Mesodermal cell (in vitro differentiated cells): Measurements from ENCODE around the gene M1AP.

Source experiments
- H3K27ac ChIP-seq: 2 replicates; pipeline ENCODE4 v1.7.0; 2013; ENCODE audit warnings: mild to moderate bottlenecking, low read depth, low read length, moderate library complexity; ENCODE audit not compliant: severe bottlenecking
- H3K36me3 ChIP-seq: 2 replicates; pipeline ENCODE4 v1.7.1; 2013; ENCODE audit warnings: mild to moderate bottlenecking, low read length, moderate library complexity; ENCODE audit not compliant: control insufficient read depth, insufficient read depth
- H3K4me1 ChIP-seq: one replicate; pipeline ENCODE4 v1.7.1; 2013; ENCODE audit warnings: mild to moderate bottlenecking, low read length; ENCODE audit not compliant: insufficient read depth, control insufficient read depth, poor library complexity, severe bottlenecking
- H3K4me3 ChIP-seq: 2 replicates; pipeline ENCODE4 v1.7.0; 2013; ENCODE audit warnings: low read length, control low read depth, mild to moderate bottlenecking; ENCODE audit not compliant: insufficient read depth, poor library complexity, severe bottlenecking; ENCODE audit errors: extremely low read depth
- H3K9me3 ChIP-seq: 2 replicates; pipeline ENCODE4 v1.7.1; 2013; ENCODE audit warnings: mild to moderate bottlenecking, low read length, moderate library complexity; ENCODE audit not compliant: control insufficient read depth
- WGBS, 2 experiments: methylation state at CpG; one replicate each; pipeline ENCODE4 v1.1.5; 2013; ENCODE audit warnings: missing lambda C conversion rate in 2 of 2; ENCODE audit not compliant: insufficient coverage in 2 of 2; 5-methylcytosine and 5-hydroxymethylcytosine counted together

M1AP gene

GRCh38 chr2:74554820-74555531, 93.2 kb downstream of the M1AP start:
- Histone ChIP-seq H3K9me3 (no peaks in the 10 kb centered on the region), H3K36me3 (peaks cover 31% of the 10 kb centered on the region), H3K4me1 (peaks cover 10% of the 10 kb centered on the region), H3K27ac (no peak overlapping the region), H3K4me3 (peak overlapping the region; percentile 76)
- WGBS, 2 experiments: 1% methylated on average over 28 to 40 of the region's 58 CpGs

DNA sequence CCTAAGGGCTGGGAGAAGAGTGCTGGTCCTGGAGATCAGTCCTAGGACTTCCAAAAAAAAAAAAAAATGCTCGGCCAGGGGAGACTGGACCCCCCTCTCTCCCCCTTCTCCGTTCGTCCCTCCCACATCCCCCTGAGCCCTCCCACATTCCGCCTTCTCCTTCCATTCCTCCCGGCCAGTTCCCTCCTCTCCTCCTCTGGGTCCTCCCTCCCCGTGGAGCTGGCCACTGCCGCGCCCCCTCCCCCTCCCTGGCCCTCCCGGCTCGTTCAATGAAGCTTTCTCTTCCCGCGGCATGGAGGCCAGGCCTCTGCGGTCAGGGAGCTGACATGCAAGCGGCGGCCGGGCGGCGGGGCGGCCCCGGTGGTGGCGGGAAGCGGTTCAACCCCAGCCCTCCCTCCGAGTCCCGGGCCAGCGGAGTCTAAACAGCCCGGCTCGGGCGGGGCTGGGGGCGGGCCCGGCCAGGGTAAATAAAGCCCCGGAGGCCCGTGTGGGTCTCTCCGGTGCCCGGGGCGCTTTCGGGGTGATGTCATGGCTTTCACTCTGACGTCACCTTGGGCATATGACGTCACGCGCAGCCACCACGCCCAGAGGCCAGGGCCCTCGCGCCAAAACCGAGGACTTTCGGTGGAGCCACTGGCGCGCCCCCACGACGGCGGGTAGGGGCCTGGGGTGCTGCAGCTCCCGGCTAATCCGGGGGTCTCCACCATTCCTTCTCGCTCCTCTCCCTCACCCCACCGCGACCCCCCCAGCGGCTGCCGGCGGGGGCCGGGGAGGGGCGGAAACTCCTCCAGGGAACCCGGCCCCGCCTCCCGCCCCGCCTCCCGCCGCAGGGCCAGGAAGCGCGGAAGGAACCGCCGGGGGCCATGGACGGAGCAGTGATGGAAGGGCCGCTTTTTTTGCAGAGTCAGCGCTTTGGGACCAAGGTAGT, 94.0 kb downstream of the M1AP start, which contains the start of the genes DOK1 and LOXL3:
Gene DOK1, plus strand, starts transcription at position 829 of the 928 bp plus-strand sequence. Its CDS starts 35 bp downstream, at position 864.
Gene LOXL3, minus strand, starts transcription at position 51 of the 928 bp plus-strand sequence. CDS start 1,308 bp downstream, outside the sequence.
- no peaks in the 10 kb centered on the region for H3K9me3 ChIP-seq
- H3K4me1 ChIP-seq: peaks cover 14% of the 10 kb centered on the region
- peak within 1 kb of the TSS; percentile 76 for H3K4me3 ChIP-seq
- H3K36me3 ChIP-seq: peaks cover 35% of the 10 kb centered on the region
- H3K27ac ChIP-seq: peak within 1 kb of the TSS; percentile 98
- 0 to 1% methylated on average over 28 to 59 of the region's 73 CpGs for WGBS, 2 experiments

GRCh38 chr2:74552914-74553811, 95.0 kb downstream of the M1AP start:
- H3K36me3 ChIP-seq: peaks cover 35% of the 10 kb centered on the region
- peak overlapping the region; percentile 98 for H3K27ac ChIP-seq
- 15% methylated on average over 18 to 20 of the region's 27 CpGs for WGBS, 2 experiments
- peak overlapping the region; percentile 76 for H3K4me3 ChIP-seq
- H3K4me1 ChIP-seq: peaks cover 15% of the 10 kb centered on the region
- no peaks in the 10 kb centered on the region for H3K9me3 ChIP-seq

- Histone ChIP-seq H3K9me3 (no peaks in the 10 kb centered on the region), H3K4me1 (peaks cover 15% of the 10 kb centered on the region), H3K4me3 (no peak overlapping the region), H3K36me3 (peaks cover 37% of the 10 kb centered on the region), H3K27ac (no peak overlapping the region)
- WGBS, 2 experiments: 92% methylated on average over 21 of the region's 21 CpGs
These were observed 95.9 kb downstream of the M1AP start for GRCh38 chr2:74551942-74552913.

- Histone ChIP-seq H3K9me3 (no peaks in the 10 kb centered on the region), H3K4me1 (peaks cover 15% of the 10 kb centered on the region), H3K4me3 (no peak overlapping the region), H3K36me3 (peaks cover 33% of the 10 kb centered on the region), H3K27ac (no peak overlapping the region)
These were observed 96.6 kb downstream of the M1AP start for GRCh38 chr2:74551530-74551929.

DNA sequence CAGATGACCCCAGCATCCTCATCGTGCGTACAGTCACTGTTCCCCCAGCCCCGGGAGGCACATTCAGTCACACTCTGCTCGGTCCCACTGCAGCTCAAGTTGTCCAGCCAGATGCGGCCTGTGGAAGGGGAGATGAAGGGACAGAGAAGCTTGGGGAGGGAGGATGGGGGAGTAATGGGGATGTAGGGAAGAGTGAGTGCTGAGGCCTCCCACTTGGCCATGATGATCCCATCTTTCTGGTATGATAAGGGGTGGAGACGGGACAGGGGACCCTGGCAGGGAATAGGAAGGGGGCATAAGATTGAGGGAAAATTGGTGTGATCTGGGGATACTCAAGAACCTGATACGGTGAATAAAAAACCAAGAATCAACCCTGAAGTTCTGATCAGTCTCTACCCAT, 97.9 kb downstream of the M1AP start:
- peaks cover 4% of the 10 kb centered on the region for H3K4me1 ChIP-seq
- 92 to 96% methylated on average over 7 of the region's 7 CpGs for WGBS, 2 experiments
- no peak overlapping the region for H3K27ac ChIP-seq
- no peak overlapping the region for H3K4me3 ChIP-seq
- H3K36me3 ChIP-seq: peaks cover 31% of the 10 kb centered on the region
- no peaks in the 10 kb centered on the region for H3K9me3 ChIP-seq

DNA sequence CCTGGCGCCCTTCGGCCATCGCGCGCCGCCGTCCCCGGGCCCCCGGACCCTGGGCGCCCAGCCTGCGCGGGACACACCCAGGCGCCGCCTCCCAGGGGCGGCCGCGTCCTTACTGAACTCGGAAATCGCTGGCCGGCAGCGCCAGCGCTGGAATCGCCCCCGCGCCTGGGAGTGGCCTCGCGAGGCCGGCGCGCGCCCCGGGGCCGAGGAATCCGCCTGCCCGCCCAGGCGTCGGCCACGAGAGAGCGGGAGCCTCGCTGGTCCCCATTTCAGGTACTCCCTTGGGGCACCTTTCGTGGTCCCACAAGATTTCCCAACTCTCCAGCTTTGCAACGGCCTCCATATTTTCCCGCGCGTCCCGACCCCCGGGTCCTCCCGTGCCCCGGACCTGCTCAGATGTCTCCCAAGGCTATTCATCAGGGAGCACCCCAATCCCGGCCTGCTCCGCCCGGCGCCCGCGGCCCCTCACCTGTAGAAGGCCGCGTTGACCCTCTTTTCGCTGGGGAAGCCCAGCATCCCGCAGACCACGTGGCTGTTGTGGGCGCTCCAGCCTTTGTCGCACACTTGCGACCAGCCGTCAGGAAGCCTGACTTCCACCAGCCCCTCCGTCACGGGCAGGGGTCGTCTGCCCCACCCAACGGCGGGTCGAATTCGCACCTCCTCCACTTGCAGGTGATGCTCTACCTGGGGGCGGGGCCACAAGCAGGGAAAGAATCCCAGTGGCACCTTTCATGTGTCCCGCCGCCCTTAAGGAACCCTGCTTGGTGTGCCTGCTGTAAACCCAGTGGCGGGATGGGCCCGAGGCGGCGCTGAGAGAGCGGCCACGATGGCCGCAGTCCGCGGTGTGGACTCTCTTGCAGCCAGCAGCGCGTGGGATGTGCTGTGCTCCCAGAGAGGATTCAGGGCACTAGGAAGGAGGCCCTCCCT, 99.0 kb downstream of the M1AP start:
- H3K36me3 ChIP-seq: peaks cover 31% of the 10 kb centered on the region
- H3K27ac ChIP-seq: no peak overlapping the region
- WGBS, 2 experiments: 10 to 11% methylated on average over 64 to 84 of the region's 85 CpGs
- H3K9me3 ChIP-seq: no peaks in the 10 kb centered on the region
- H3K4me3 ChIP-seq: peak overlapping the region; percentile 45
- peaks cover 4% of the 10 kb centered on the region for H3K4me1 ChIP-seq

- H3K27ac ChIP-seq: no peak overlapping the region
These were observed 99.7 kb downstream of the M1AP start for GRCh38 chr2:74548285-74548899.

More at GRCh38 chr2:74548285-74548899, 99.7 kb downstream of the M1AP start:
- Histone ChIP-seq H3K4me1 (peaks cover 4% of the 10 kb centered on the region), H3K36me3 (peaks cover 31% of the 10 kb centered on the region), H3K4me3 (peak overlapping the region; percentile 45), H3K9me3 (no peaks in the 10 kb centered on the region)
- 11 to 12% methylated on average over 26 of the region's 26 CpGs for WGBS, 2 experiments
